GM23338 (cell line): Measurements from ENCODE around the gene DHRS12. TPM values are rescaled to one million over a fixed set of nuclear protein-coding genes. Genes with fewer than 3 reads are reported as not detected.

Experiments used
- ATAC-seq: fragments of 200-7000 bp; cut with Tn5 transposase; 3 replicates; pipeline ENCODE4 v1.9.1; 2020
- DNase-seq: peaks from one replicate; pipeline ENCODE4 v3.0.0-alpha.2; 2015; ENCODE audit warnings: low spot score
- H2AFZ ChIP-seq: fragments of 200-600 bp; sonication (generic); 2 replicates; pipeline ENCODE4 v1.8.0; 2016; ENCODE audit warnings: antibody characterized with exemption, mild to moderate bottlenecking, moderate library complexity
- H3F3A ChIP-seq: fragments of 200-600 bp; sonication (generic); replicated peaks from 2 replicates; pipeline ENCODE4 v1.8.0; 2017; ENCODE audit warnings: antibody characterized with exemption, mixed run types, low read depth
- H3K27ac ChIP-seq: fragments of 200-600 bp; sonication (generic); 2 replicates; pipeline ENCODE4 v1.6.1; 2016; ENCODE audit warnings: low read depth
- H3K27me3 ChIP-seq: fragments of 200-600 bp; sonication (generic); 2 replicates; pipeline ENCODE4 v1.8.0; 2016; ENCODE audit warnings: mild to moderate bottlenecking, mixed run types, moderate library complexity; ENCODE audit not compliant: insufficient read depth
- H3K36me3 ChIP-seq: fragments of 200-600 bp; sonication (generic); 2 replicates; pipeline ENCODE4 v1.8.0; 2016; ENCODE audit warnings: mild to moderate bottlenecking; ENCODE audit not compliant: insufficient read depth
- H3K4me1 ChIP-seq: fragments of 200-600 bp; sonication (generic); 2 replicates; pipeline ENCODE4 v1.8.0; 2016; ENCODE audit warnings: mild to moderate bottlenecking, moderate library complexity; ENCODE audit not compliant: insufficient read depth
- H3K4me2 ChIP-seq: fragments of 200-600 bp; sonication (generic); 2 replicates; pipeline ENCODE4 v1.7.1; 2017; ENCODE audit warnings: mixed run types
- H3K4me3 ChIP-seq: fragments of 200-600 bp; sonication (generic); 2 replicates; pipeline ENCODE4 v1.6.1; 2016; ENCODE audit warnings: mixed run types
- H3K79me2 ChIP-seq: fragments of 200-600 bp; sonication (generic); replicated peaks from 2 replicates; pipeline ENCODE4 v1.8.0; 2017; ENCODE audit warnings: mild to moderate bottlenecking; ENCODE audit not compliant: insufficient read depth
- H3K9me2 ChIP-seq: fragments of 200-600 bp; sonication (generic); 2 replicates; pipeline ENCODE4 v1.8.0; 2017; ENCODE audit not compliant: insufficient read depth
- H4K20me1 ChIP-seq: fragments of 200-600 bp; sonication (generic); replicated peaks from 2 replicates; pipeline ENCODE4 v1.8.0; 2017; ENCODE audit warnings: mild to moderate bottlenecking; ENCODE audit not compliant: insufficient read depth
- H3K27ac Mint-ChIP-seq: 2 replicates; pipeline ENCODE4 v1.8.0; 2020; ENCODE audit warnings: inconsistent platforms, mild to moderate bottlenecking, moderate library complexity, mixed read lengths
- H3K27me3 Mint-ChIP-seq: 3 replicates; pipeline ENCODE4 v1.8.0; 2022; ENCODE audit warnings: low read depth, mild to moderate bottlenecking, moderate library complexity, mixed read lengths, inconsistent platforms; ENCODE audit not compliant: insufficient read depth, poor library complexity
- H3K36me3 Mint-ChIP-seq: 3 replicates; pipeline ENCODE4 v1.8.0; 2021; ENCODE audit warnings: low read depth, mild to moderate bottlenecking, inconsistent platforms, moderate library complexity, mixed read lengths
- H3K4me1 Mint-ChIP-seq: 3 replicates; pipeline ENCODE4 v1.8.0; 2020; ENCODE audit warnings: mild to moderate bottlenecking, inconsistent platforms, mixed read lengths
- H3K4me3 Mint-ChIP-seq: 3 replicates; pipeline ENCODE4 v1.8.0; 2021; ENCODE audit warnings: moderate library complexity, mild to moderate bottlenecking, inconsistent platforms, mixed read lengths
- H3K9me3 Mint-ChIP-seq: 3 replicates; pipeline ENCODE4 v1.8.0; 2020; ENCODE audit warnings: moderate library complexity, mild to moderate bottlenecking, inconsistent platforms, mixed read lengths
- CREB1 ChIP-seq: fragments of 250-450 bp; sonication (Bioruptor Pico); IDR thresholded peaks from 2 replicates; pipeline ENCODE4 v1.5.0; 2020; ENCODE audit warnings: low read depth, mild to moderate bottlenecking, moderate library complexity
- JUNB ChIP-seq: IDR thresholded peaks from one replicate; pipeline ENCODE4 v1.6.1; 2016; ENCODE audit warnings: antibody characterized with exemption; ENCODE audit not compliant: unreplicated experiment
- polyA plus RNA-seq: library from polyadenylated mRNA; unstranded; fragments of >200 nt; fragmentation: Nextera tagmentation; extraction: Ambion mirVana; gene quantifications from 2 replicates; pipeline ENCODE4 v1.2.1, GENCODE V29; 2016
- total RNA-seq: library from RNA; depleted of rRNA; stranded (reverse); fragments of >200 nt; shearing (Covaris generic); gene quantifications from 2 replicates; pipeline ENCODE4 v1.2.3, GENCODE V29; 2014
- TF ChIP-seq, protein P1 (sequence below): fragments of 250-450 bp; sonication (Bioruptor Pico); IDR thresholded peaks from 2 replicates; pipeline ENCODE4 v1.5.0; 2020; ENCODE audit warnings: mild to moderate bottlenecking, moderate library complexity
- TF ChIP-seq, protein P2 (sequence below), 2 experiments: fragments of 200-600 bp in 1 of 2; sonication (generic) in 1 of 2; conservative IDR thresholded peaks; 2 replicates each; pipeline versions ENCODE4 v1.5.1 to v1.6.1; 2016 to 2017; ENCODE audit warnings: antibody characterized with exemption in 2 of 2, low read depth in 2 of 2, mild to moderate bottlenecking in 2 of 2, moderate library complexity in 1 of 2
- TF ChIP-seq, protein P3 (sequence below): IDR thresholded peaks from one replicate; pipeline ENCODE4 v1.6.1; 2018; ENCODE audit warnings: antibody characterized with exemption; ENCODE audit not compliant: unreplicated experiment

DHRS12 gene
- total and polyA plus RNA-seq, 2 experiments from 2014 or later, result 4.6 to 12.2 TPM

- H3K27me3 ChIP-seq, result no peaks in the 10 kb centered on the region
- H3K4me3 ChIP-seq, result no peak overlapping the region
- H4K20me1 ChIP-seq, result no peaks in the 10 kb centered on the region
- peaks cover 9% of the 10 kb centered on the region; the same call in 1 of the 2 replicates for H3F3A ChIP-seq
- 0 out of 2 replicates have a peak, but pooled peaks cover 4% of the 10 kb centered on the region for H3K79me2 ChIP-seq
- H3K27ac Mint-ChIP-seq, result no peak overlapping the region
- no peaks in the 10 kb centered on the region for H3K9me3 Mint-ChIP-seq
- no peak overlapping the region for H3K4me2 ChIP-seq
- no peaks in the 10 kb centered on the region for H3K9me2 ChIP-seq
- H3K36me3 Mint-ChIP-seq, result no peaks in the 10 kb centered on the region; the same call in 2 of the 3 replicates
- no peak for TF ChIP-seq CREB1 (CRISPR knock-in tag)
- no peak for TF ChIP-seq JUNB
- TF ChIP-seq, protein P1, sequence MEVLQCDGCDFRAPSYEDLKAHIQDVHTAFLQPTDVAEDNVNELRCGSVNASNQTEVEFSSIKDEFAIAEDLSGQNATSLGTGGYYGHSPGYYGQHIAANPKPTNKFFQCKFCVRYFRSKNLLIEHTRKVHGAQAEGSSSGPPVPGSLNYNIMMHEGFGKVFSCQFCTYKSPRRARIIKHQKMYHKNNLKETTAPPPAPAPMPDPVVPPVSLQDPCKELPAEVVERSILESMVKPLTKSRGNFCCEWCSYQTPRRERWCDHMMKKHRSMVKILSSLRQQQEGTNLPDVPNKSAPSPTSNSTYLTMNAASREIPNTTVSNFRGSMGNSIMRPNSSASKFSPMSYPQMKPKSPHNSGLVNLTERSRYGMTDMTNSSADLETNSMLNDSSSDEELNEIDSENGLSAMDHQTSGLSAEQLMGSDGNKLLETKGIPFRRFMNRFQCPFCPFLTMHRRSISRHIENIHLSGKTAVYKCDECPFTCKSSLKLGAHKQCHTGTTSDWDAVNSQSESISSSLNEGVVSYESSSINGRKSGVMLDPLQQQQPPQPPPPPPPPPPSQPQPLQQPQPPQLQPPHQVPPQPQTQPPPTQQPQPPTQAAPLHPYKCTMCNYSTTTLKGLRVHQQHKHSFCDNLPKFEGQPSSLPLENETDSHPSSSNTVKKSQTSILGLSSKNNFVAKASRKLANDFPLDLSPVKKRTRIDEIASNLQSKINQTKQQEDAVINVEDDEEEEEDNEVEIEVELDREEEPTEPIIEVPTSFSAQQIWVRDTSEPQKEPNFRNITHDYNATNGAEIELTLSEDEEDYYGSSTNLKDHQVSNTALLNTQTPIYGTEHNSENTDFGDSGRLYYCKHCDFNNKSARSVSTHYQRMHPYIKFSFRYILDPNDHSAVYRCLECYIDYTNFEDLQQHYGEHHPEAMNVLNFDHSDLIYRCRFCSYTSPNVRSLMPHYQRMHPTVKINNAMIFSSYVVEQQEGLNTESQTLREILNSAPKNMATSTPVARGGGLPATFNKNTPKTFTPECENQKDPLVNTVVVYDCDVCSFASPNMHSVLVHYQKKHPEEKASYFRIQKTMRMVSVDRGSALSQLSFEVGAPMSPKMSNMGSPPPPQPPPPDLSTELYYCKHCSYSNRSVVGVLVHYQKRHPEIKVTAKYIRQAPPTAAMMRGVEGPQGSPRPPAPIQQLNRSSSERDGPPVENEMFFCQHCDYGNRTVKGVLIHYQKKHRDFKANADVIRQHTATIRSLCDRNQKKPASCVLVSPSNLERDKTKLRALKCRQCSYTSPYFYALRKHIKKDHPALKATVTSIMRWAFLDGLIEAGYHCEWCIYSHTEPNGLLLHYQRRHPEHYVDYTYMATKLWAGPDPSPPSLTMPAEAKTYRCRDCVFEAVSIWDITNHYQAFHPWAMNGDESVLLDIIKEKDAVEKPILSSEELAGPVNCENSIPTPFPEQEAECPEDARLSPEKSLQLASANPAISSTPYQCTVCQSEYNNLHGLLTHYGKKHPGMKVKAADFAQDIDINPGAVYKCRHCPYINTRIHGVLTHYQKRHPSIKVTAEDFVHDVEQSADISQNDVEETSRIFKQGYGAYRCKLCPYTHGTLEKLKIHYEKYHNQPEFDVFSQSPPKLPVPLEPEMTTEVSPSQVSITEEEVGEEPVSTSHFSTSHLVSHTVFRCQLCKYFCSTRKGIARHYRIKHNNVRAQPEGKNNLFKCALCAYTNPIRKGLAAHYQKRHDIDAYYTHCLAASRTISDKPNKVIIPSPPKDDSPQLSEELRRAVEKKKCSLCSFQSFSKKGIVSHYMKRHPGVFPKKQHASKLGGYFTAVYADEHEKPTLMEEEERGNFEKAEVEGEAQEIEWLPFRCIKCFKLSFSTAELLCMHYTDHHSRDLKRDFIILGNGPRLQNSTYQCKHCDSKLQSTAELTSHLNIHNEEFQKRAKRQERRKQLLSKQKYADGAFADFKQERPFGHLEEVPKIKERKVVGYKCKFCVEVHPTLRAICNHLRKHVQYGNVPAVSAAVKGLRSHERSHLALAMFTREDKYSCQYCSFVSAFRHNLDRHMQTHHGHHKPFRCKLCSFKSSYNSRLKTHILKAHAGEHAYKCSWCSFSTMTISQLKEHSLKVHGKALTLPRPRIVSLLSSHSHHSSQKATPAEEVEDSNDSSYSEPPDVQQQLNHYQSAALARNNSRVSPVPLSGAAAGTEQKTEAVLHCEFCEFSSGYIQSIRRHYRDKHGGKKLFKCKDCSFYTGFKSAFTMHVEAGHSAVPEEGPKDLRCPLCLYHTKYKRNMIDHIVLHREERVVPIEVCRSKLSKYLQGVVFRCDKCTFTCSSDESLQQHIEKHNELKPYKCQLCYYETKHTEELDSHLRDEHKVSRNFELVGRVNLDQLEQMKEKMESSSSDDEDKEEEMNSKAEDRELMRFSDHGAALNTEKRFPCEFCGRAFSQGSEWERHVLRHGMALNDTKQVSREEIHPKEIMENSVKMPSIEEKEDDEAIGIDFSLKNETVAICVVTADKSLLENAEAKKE (CRISPR knock-in tag), result no peak
- TF ChIP-seq, protein P2, sequence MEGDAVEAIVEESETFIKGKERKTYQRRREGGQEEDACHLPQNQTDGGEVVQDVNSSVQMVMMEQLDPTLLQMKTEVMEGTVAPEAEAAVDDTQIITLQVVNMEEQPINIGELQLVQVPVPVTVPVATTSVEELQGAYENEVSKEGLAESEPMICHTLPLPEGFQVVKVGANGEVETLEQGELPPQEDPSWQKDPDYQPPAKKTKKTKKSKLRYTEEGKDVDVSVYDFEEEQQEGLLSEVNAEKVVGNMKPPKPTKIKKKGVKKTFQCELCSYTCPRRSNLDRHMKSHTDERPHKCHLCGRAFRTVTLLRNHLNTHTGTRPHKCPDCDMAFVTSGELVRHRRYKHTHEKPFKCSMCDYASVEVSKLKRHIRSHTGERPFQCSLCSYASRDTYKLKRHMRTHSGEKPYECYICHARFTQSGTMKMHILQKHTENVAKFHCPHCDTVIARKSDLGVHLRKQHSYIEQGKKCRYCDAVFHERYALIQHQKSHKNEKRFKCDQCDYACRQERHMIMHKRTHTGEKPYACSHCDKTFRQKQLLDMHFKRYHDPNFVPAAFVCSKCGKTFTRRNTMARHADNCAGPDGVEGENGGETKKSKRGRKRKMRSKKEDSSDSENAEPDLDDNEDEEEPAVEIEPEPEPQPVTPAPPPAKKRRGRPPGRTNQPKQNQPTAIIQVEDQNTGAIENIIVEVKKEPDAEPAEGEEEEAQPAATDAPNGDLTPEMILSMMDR (conservative IDR thresholded peaks at IDR 0.05; ENCODE audit: low read depth in 2 of 2), result no peak
- TF ChIP-seq, protein P3, sequence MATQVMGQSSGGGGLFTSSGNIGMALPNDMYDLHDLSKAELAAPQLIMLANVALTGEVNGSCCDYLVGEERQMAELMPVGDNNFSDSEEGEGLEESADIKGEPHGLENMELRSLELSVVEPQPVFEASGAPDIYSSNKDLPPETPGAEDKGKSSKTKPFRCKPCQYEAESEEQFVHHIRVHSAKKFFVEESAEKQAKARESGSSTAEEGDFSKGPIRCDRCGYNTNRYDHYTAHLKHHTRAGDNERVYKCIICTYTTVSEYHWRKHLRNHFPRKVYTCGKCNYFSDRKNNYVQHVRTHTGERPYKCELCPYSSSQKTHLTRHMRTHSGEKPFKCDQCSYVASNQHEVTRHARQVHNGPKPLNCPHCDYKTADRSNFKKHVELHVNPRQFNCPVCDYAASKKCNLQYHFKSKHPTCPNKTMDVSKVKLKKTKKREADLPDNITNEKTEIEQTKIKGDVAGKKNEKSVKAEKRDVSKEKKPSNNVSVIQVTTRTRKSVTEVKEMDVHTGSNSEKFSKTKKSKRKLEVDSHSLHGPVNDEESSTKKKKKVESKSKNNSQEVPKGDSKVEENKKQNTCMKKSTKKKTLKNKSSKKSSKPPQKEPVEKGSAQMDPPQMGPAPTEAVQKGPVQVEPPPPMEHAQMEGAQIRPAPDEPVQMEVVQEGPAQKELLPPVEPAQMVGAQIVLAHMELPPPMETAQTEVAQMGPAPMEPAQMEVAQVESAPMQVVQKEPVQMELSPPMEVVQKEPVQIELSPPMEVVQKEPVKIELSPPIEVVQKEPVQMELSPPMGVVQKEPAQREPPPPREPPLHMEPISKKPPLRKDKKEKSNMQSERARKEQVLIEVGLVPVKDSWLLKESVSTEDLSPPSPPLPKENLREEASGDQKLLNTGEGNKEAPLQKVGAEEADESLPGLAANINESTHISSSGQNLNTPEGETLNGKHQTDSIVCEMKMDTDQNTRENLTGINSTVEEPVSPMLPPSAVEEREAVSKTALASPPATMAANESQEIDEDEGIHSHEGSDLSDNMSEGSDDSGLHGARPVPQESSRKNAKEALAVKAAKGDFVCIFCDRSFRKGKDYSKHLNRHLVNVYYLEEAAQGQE, result no peak
- H3K27ac ChIP-seq, result 0 out of 2 replicates have a peak overlapping the region, but pooled peaks have one; percentile 26
- ATAC-seq, result no peak
- peaks cover 9% of the 10 kb centered on the region for H3K27me3 Mint-ChIP-seq
- H3K4me1 ChIP-seq, result peaks cover 57% of the 10 kb centered on the region
- H3K36me3 ChIP-seq, result no peaks in the 10 kb centered on the region
- DNase-seq, result no peak
- peak overlapping the region; percentile 14; the same call in 1 of the 3 replicates for H3K4me3 Mint-ChIP-seq
- H3K4me1 Mint-ChIP-seq, result peaks cover 75% of the 10 kb centered on the region
- no peak overlapping the region for H2AFZ ChIP-seq
Observed at GRCh38 chr13:51801631-51802099, 2.3 kb downstream of the DHRS12 start.
